Upper lobe of left lung (tissue), 6 donors: ENCODE data around the gene COL6A5. TPM values are rescaled to one million over a fixed set of nuclear protein-coding genes. Genes with fewer than 3 reads are reported as not detected.

Experiments used
- ATAC-seq, 2 donors: fragments of 200-7000 bp; cut with Tn5 transposase; one replicate each; pipeline ENCODE4 v1.9.1; 2022; ENCODE audit warnings: mild to moderate bottlenecking in 2 of 2, moderate library complexity in 2 of 2; ENCODE audit not compliant: low FRiP score in 2 of 2
- DNase-seq, 2 donors: peaks; one replicate each; pipeline ENCODE4 v3.0.0-alpha.2; 2019 to 2020
- H3K27ac ChIP-seq, 4 donors: fragments of 200-600 bp; sonication (generic); one replicate each; pipeline ENCODE4 v1.5.1; 2016 to 2019
- H3K27me3 ChIP-seq, 4 donors: fragments of 200-600 bp; sonication (generic); one replicate each; pipeline ENCODE4 v1.5.1; 2017 to 2019
- H3K36me3 ChIP-seq, 4 donors: fragments of 200-600 bp; sonication (generic); one replicate each; pipeline ENCODE4 v1.5.1; 2016 to 2019
- H3K4me1 ChIP-seq, 4 donors: fragments of 200-600 bp; sonication (generic); one replicate each; pipeline ENCODE4 v1.5.1; 2018 to 2019
- H3K4me3 ChIP-seq, 4 donors: fragments of 200-600 bp; sonication (generic); one replicate each; pipeline ENCODE4 v1.5.1; 2017 to 2019; ENCODE audit warnings: mild to moderate bottlenecking in 2 of 4, moderate library complexity in 1 of 4
- H3K9me3 ChIP-seq, 4 donors: fragments of 200-600 bp; sonication (generic); one replicate each; pipeline ENCODE4 v1.5.1; 2018 to 2019
- EP300 ChIP-seq, 4 donors: sonication (generic); formaldehyde crosslinking; IDR thresholded peaks; one replicate each; pipeline ENCODE4 v1.5.1; 2017; ENCODE audit warnings: antibody characterized with exemption in 4 of 4, control low read depth in 2 of 4
- POLR2A ChIP-seq, 4 donors: fragments of 450-650 bp; IDR thresholded peaks; one replicate each; pipeline ENCODE4 v1.5.1; 2016 to 2017; ENCODE audit warnings: antibody characterized with exemption in 4 of 4, mild to moderate bottlenecking in 2 of 4
- POLR2AphosphoS5 ChIP-seq, 2 donors: sonication (generic); formaldehyde crosslinking; IDR thresholded peaks; one replicate each; pipeline ENCODE4 v1.5.1; 2017; ENCODE audit warnings: antibody characterized with exemption in 2 of 2
- WGBS, 2 donors: methylation state at CpG; one replicate each; pipeline ENCODE4 v1.1.5; 2017 to 2018; 5-methylcytosine and 5-hydroxymethylcytosine counted together
- total RNA-seq, 6 donors: library from RNA; depleted of rRNA in 4 of 6; stranded (reverse); fragments of >200 nt in 4 of 6; gene quantifications; one replicate each; pipeline versions ENCODE4 v1.1.0 to v1.2.1, GENCODE V29; 2016 to 2021
- TF ChIP-seq, protein P1 (sequence below), 6 experiments: fragments of 450-650 bp in 4 of 6; fragments of 200-600 bp in 2 of 6; sonication (generic) in 2 of 6; IDR thresholded peaks; one replicate each; pipeline ENCODE4 v1.5.1; 2016 to 2019; ENCODE audit warnings: antibody characterized with exemption in 6 of 6
- donor health status: DM: no; HTN: no; CAD: no; lungs with moderate emphysema.
- donor health status: DM: no; HTN: yes; CAD: no; lungs with severe emphysema.

Gene COL6A5
- total RNA-seq, 6 donors from 2014 or later, result 1.7 to 6.1 (median 3.9) TPM

DNA sequence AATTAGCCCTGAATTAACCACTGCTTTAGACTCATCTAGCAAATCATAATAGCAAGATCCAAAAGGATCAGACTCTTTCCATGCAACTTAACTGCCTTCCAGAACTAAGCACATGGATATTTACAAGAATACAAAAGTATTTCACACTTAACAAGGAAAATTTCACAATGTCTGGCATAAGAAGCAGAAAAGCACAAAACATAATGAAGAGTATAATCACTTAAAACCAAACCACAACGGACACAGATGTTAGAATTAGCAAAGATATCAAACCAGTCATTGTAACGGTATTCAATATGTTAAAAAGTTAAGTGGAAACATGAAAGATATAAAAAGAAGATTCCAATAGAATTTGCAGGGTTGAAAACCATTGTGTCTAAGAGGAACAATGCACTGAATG is 120.0 kb downstream of the COL6A5 start:
- Histone ChIP-seq H3K9me3 (no peaks in the 10 kb centered on the region), H3K4me1 (peaks cover 0 to 4% (median 0%) of the 10 kb centered on the region in 4 donors), H3K27ac (no peak overlapping the region), H3K36me3 (no peaks in the 10 kb centered on the region), H3K27me3 (no peaks in the 10 kb centered on the region), H3K4me3 (no peak overlapping the region)
- ATAC-seq, result no peak
- no peak for DNase-seq
- WGBS, 2 donors, result 60 to 64% methylated on average over 2 of the region's 2 CpGs
- TF ChIP-seq POLR2A (IDR thresholded peaks at IDR 0.05), result no peak
- TF ChIP-seq EP300 (IDR thresholded peaks at IDR 0.05), result no peak
- TF ChIP-seq POLR2AphosphoS5 (IDR thresholded peaks at IDR 0.05), result no peak
- TF ChIP-seq, protein P1, sequence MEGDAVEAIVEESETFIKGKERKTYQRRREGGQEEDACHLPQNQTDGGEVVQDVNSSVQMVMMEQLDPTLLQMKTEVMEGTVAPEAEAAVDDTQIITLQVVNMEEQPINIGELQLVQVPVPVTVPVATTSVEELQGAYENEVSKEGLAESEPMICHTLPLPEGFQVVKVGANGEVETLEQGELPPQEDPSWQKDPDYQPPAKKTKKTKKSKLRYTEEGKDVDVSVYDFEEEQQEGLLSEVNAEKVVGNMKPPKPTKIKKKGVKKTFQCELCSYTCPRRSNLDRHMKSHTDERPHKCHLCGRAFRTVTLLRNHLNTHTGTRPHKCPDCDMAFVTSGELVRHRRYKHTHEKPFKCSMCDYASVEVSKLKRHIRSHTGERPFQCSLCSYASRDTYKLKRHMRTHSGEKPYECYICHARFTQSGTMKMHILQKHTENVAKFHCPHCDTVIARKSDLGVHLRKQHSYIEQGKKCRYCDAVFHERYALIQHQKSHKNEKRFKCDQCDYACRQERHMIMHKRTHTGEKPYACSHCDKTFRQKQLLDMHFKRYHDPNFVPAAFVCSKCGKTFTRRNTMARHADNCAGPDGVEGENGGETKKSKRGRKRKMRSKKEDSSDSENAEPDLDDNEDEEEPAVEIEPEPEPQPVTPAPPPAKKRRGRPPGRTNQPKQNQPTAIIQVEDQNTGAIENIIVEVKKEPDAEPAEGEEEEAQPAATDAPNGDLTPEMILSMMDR (IDR thresholded peaks at IDR 0.05), result no peak

DNA sequence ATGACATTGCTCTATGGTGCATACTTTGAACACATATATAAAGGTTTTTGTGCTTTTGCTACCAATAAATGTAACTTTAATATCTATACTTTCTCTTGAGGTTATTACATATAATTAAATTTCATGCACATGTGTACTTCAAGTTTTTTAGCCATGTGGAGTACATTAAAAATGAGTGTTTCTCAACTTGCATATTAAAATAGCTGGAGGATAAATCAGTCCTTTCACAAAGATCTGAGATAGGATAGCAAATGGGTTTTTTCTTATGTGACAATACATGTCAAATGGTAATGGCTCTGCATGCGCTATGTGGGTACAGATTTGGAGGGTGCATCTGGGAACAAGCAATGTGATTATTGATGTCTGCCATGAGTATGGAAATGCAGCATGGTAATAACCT is 122.8 kb downstream of the COL6A5 start:
- WGBS, 2 donors, result 94 to 96% methylated on average over 1 of the region's 1 CpG
- no peak overlapping the region for H3K27ac ChIP-seq
- ATAC-seq (no peak), DNase-seq (no peak)
- no peak overlapping the region for H3K4me3 ChIP-seq
- H3K27me3 ChIP-seq, result no peaks in the 10 kb centered on the region
- no peaks in the 10 kb centered on the region for H3K36me3 ChIP-seq
- no peaks in the 10 kb centered on the region for H3K9me3 ChIP-seq
- peaks cover 0 to 4% (median 0%) of the 10 kb centered on the region in 4 donors for H3K4me1 ChIP-seq
- TF ChIP-seq POLR2A (IDR thresholded peaks at IDR 0.05) (no peak), EP300 (IDR thresholded peaks at IDR 0.05) (no peak), POLR2AphosphoS5 (IDR thresholded peaks at IDR 0.05) (no peak)
- TF ChIP-seq, protein P1 (IDR thresholded peaks at IDR 0.05), result no peak

- ATAC-seq (no peak), DNase-seq (no peak)
- WGBS, 2 donors, result 66 to 81% methylated on average over 3 of the region's 3 CpGs
- H3K36me3 ChIP-seq, result no peaks in the 10 kb centered on the region
- H3K27me3 ChIP-seq, result no peaks in the 10 kb centered on the region
- H3K4me3 ChIP-seq, result no peak overlapping the region
- H3K27ac ChIP-seq, result no peak overlapping the region
- H3K4me1 ChIP-seq, result peaks cover 0 to 1% (median 0%) of the 10 kb centered on the region in 4 donors
- TF ChIP-seq EP300 (IDR thresholded peaks at IDR 0.05) (no peak), POLR2A (IDR thresholded peaks at IDR 0.05) (no peak), POLR2AphosphoS5 (IDR thresholded peaks at IDR 0.05) (no peak)
- H3K9me3 ChIP-seq, result no peaks in the 10 kb centered on the region
Observed at GRCh38 chr3:130470126-130470525, 124.7 kb downstream of the COL6A5 start.

DNA sequence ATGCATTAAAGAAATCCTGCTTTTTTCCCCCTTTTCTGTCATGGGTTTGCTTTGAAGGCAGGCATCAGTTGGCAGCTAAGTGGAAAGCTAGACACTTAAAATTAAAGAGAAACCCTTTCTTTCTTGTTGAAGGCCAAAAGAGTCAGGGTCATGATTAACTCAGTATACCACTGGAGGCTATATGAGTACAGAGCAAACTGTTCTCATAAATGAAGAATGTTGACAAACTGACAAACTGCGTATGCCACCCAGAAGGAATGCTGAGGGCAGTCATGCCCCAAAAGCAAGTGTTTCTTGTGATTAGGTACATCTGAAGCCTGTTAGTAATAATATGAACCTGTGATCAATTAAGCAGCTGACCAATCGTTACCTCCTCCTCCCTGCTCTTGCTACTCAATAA is 127.9 kb downstream of the COL6A5 start:
- H3K9me3 ChIP-seq, result no peaks in the 10 kb centered on the region
- H3K36me3 ChIP-seq, result no peaks in the 10 kb centered on the region
- WGBS, 2 donors, result 50 to 63% methylated on average over 2 of the region's 2 CpGs
- no peak for TF ChIP-seq EP300 (IDR thresholded peaks at IDR 0.05)
- TF ChIP-seq POLR2A (IDR thresholded peaks at IDR 0.05), result no peak
- TF ChIP-seq POLR2AphosphoS5 (IDR thresholded peaks at IDR 0.05), result no peak
- TF ChIP-seq, protein P1 (IDR thresholded peaks at IDR 0.05), result no peak
- no peak for ATAC-seq
- H3K4me3 ChIP-seq, result no peak overlapping the region
- H3K27me3 ChIP-seq, result no peaks in the 10 kb centered on the region
- DNase-seq, result no peak
- H3K27ac ChIP-seq, result no peak overlapping the region
- no peaks in the 10 kb centered on the region for H3K4me1 ChIP-seq

DNA sequence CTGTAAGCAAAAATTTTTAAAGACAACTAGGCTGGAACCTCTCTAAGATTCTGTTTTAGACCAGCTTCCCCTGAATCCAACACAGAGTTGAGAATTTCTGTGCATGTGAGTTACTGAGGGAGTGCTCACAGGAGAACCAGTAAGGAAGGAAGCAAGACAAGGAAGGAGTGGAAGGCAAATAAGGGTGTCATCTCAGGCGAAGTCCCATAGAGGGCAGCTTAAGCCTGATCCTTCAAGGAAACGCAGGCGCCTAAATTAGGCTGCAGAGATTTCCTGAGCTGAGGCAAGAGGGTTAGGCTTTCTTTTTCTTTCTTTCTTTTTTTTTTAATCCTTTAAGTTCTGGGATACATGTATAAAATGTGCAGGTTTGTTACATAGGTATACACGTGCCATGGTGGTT is 135.3 kb downstream of the COL6A5 start:
- Histone ChIP-seq H3K27me3 (no peaks in the 10 kb centered on the region), H3K4me1 (no peaks in the 10 kb centered on the region), H3K36me3 (no peaks in the 10 kb centered on the region), H3K27ac (no peak overlapping the region), H3K4me3 (no peak overlapping the region), H3K9me3 (peaks cover 0 to 2% (median 0%) of the 10 kb centered on the region in 4 donors)
- ATAC-seq (peak; percentile 62 to 77), DNase-seq (peak in 1 of 2 donors; percentile 21)
- whole genome bisulfite sequencing, 2 donors, result 20 to 39% methylated on average over 4 of the region's 4 CpGs
- TF ChIP-seq POLR2AphosphoS5 (IDR thresholded peaks at IDR 0.05) (no peak), EP300 (IDR thresholded peaks at IDR 0.05) (no peak), POLR2A (IDR thresholded peaks at IDR 0.05) (no peak)
- TF ChIP-seq, protein P1 (IDR thresholded peaks at IDR 0.05), result peak in 4 of 6 experiments; percentile 26 to 38 (median 30)
